Measurements from ENCODE around the gene APC.
A peak's percentile ranks its signal among the peaks of the same experiment; 100 is the strongest.

The APC gene

DNA sequence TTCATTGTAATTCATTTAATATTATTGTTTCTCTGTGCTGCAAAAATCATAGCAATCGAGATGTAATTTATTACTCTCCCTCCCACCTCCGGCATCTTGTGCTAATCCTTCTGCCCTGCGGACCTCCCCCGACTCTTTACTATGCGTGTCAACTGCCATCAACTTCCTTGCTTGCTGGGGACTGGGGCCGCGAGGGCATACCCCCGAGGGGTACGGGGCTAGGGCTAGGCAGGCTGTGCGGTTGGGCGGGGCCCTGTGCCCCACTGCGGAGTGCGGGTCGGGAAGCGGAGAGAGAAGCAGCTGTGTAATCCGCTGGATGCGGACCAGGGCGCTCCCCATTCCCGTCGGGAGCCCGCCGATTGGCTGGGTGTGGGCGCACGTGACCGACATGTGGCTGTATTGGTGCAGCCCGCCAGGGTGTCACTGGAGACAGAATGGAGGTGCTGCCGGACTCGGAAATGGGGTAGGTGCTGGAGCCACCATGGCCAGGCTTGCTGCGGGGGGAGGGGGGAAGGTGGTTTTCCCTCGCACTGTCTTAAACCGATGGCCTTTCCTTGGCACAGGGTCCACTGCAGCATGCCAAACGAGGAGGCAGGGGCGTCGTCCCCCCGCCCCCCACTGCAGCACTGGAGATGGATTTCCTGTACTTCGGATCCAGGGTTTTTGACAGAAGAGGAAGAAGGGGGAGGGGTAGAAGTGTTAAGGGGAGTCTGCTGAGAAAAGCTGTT lies at the start of gene APC:
TSS of gene APC (plus strand) at position 423 of the 728 bp plus-strand sequence. CDS start 17,006 bp downstream, outside the sequence.
- Mint-ChIP-seq H3K27ac (peak within 1 kb of the TSS; percentile 88), H3K4me3 (peak within 1 kb of the TSS; percentile 91), H3K9me3 (no peaks in the 10 kb centered on the region), H3K4me1 (ENCODE audit: low read depth) (peaks cover 24% of the 10 kb centered on the region), H3K27me3 (no peaks in the 10 kb centered on the region), H3K36me3 (ENCODE audit: low read depth) (peaks cover 14% of the 10 kb centered on the region)
- peak; percentile 87 for DNase-seq

DNA sequence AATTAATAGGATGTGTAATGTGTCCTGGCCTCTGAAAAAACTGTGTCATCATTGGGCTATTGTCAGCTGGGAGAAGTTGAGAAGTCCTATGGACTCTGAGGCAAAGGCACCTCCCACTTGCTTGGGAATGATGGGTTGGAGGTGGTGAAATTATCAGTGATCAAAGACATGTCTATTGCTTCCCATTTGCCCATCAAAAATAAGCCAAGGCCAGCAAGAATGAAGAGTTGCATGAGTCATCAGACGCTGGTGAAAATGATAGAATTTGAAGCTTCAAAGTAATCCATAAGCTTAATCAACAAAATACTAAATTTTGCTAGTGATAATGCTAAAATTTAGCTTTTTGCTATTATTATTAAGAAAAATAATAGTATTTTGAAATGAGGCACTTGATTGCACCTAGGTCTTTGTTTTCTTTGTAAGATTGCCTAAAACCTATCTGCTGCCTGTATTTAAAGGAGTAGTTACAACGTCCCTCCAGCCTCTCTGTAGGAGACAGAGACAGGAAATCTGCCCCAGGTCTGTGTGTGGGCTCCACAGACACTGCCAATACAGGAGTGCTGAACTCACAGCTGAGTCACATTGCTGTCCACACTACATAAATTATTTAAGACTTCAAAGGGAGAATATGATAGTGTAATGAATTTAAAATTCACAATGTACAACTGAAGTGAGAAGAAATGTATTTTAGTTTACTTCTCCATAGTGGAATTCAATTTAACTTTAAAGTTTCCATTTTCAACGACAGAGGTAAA lies 48.4 kb upstream of the APC start:
- no peaks in the 10 kb centered on the region for H3K36me3 Mint-ChIP-seq (ENCODE audit: low read depth)
- peaks cover 37% of the 10 kb centered on the region for H3K27me3 Mint-ChIP-seq
- no peaks in the 10 kb centered on the region for H3K9me3 Mint-ChIP-seq
- no peak for DNase-seq
- H3K4me3 Mint-ChIP-seq, result no peak overlapping the region
- no peaks in the 10 kb centered on the region for H3K4me1 Mint-ChIP-seq (ENCODE audit: low read depth)
- H3K27ac Mint-ChIP-seq, result no peak overlapping the region

DNA sequence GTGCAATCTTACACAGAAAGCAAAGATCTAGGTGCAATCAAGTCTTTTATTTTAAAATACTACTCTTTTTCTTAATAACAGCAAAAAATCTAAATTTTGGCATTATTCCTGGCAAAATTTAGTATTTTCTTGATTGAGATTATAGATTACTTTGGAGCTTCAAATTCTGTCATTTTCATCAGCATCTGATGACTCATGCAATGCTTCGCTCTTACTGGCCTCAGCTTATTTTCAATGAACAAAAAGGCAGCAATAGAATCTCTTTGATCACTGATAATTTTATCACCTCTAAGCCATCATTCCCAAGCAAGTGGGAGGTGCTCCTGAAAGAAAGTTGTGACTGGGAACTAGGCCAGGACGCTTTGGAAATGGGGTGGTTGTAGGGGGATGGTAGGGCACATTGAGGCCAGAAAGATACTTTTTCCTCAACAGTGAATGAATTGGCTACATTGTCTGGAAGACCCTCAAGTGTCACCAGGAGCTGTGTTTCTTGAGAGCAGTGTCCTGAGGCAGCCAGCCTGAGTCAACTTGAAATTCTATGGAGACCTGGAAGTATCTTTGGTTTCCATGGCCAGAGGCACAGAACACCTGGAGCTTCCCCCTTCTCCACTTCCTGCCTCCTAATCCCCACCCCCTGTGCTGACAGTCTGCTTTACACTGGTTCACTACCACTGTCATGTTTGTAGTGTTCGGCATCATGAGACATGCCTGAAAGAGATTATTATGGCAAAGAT lies 46.9 kb upstream of the APC start:
- peaks cover 40% of the 10 kb centered on the region for H3K27me3 Mint-ChIP-seq
- no peak overlapping the region for H3K27ac Mint-ChIP-seq
- H3K36me3 Mint-ChIP-seq (ENCODE audit: low read depth), result no peaks in the 10 kb centered on the region
- H3K4me3 Mint-ChIP-seq, result no peak overlapping the region
- no peak for DNase-seq
- H3K4me1 Mint-ChIP-seq (ENCODE audit: low read depth), result no peaks in the 10 kb centered on the region
- H3K9me3 Mint-ChIP-seq, result no peaks in the 10 kb centered on the region

DNA sequence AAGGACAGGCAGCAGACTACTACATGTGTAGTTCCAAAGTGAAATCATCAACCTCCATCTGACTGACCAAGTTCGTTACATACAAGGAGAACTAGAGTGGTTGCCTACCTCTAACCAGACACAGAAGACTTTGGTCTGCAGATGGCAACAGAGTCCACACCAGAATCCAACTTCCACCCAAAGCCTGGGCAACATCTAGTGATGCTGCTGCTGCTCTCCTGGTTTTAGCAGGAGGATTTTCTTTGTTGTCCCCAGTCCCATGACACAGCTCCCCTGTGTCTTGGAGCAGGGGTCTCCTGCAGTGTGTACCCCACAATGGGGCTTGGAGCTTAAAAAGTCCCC lies 46.4 kb upstream of the APC start:
- no peak for DNase-seq
- Mint-ChIP-seq H3K36me3 (ENCODE audit: low read depth) (no peaks in the 10 kb centered on the region), H3K4me3 (no peak overlapping the region), H3K27me3 (peaks cover 45% of the 10 kb centered on the region), H3K27ac (no peak overlapping the region), H3K9me3 (no peaks in the 10 kb centered on the region), H3K4me1 (ENCODE audit: low read depth) (no peaks in the 10 kb centered on the region)

GRCh38 chr5:112691758-112692157 lies 45.9 kb upstream of the APC start:
- Mint-ChIP-seq H3K4me3 (no peak overlapping the region), H3K36me3 (ENCODE audit: low read depth) (no peaks in the 10 kb centered on the region), H3K9me3 (no peaks in the 10 kb centered on the region), H3K27me3 (peaks cover 47% of the 10 kb centered on the region), H3K27ac (no peak overlapping the region), H3K4me1 (ENCODE audit: low read depth) (no peaks in the 10 kb centered on the region)
- no peak for DNase-seq

DNA sequence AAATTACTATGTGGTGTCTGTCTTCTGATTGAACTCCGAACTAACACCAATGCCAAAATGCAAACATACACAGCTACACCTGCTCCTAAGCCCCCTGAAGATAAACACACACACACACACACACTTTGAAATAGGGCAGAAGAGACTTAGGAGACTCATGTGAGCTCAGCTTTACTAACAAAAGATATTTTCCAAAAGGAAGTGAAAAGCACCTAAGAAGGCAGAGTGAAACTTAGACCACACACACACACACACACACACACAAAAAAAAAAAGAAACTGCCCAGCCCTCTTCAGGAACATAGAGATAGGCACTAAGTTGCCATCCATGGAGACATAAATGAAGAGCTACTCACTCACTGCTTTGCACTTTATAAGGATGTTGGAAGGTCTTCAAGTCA lies 45.2 kb upstream of the APC start:
- DNase-seq, result no peak
- Mint-ChIP-seq H3K27ac (no peak overlapping the region), H3K9me3 (no peaks in the 10 kb centered on the region)

GRCh38 chr5:112693301-112693700 lies 44.4 kb upstream of the APC start:
- peaks cover 45% of the 10 kb centered on the region for H3K27me3 Mint-ChIP-seq
- H3K36me3 Mint-ChIP-seq (ENCODE audit: low read depth), result no peaks in the 10 kb centered on the region
- H3K27ac Mint-ChIP-seq, result no peak overlapping the region
- H3K9me3 Mint-ChIP-seq, result no peaks in the 10 kb centered on the region
- H3K4me1 Mint-ChIP-seq (ENCODE audit: low read depth), result no peaks in the 10 kb centered on the region
- no peak for DNase-seq
- H3K4me3 Mint-ChIP-seq, result no peak overlapping the region

More for the DNA sequence above, 45.2 kb upstream of the APC start:
- no peak overlapping the region for H3K4me3 Mint-ChIP-seq
- peaks cover 46% of the 10 kb centered on the region for H3K27me3 Mint-ChIP-seq
- H3K36me3 Mint-ChIP-seq (ENCODE audit: low read depth), result no peaks in the 10 kb centered on the region
- no peaks in the 10 kb centered on the region for H3K4me1 Mint-ChIP-seq (ENCODE audit: low read depth)

DNA sequence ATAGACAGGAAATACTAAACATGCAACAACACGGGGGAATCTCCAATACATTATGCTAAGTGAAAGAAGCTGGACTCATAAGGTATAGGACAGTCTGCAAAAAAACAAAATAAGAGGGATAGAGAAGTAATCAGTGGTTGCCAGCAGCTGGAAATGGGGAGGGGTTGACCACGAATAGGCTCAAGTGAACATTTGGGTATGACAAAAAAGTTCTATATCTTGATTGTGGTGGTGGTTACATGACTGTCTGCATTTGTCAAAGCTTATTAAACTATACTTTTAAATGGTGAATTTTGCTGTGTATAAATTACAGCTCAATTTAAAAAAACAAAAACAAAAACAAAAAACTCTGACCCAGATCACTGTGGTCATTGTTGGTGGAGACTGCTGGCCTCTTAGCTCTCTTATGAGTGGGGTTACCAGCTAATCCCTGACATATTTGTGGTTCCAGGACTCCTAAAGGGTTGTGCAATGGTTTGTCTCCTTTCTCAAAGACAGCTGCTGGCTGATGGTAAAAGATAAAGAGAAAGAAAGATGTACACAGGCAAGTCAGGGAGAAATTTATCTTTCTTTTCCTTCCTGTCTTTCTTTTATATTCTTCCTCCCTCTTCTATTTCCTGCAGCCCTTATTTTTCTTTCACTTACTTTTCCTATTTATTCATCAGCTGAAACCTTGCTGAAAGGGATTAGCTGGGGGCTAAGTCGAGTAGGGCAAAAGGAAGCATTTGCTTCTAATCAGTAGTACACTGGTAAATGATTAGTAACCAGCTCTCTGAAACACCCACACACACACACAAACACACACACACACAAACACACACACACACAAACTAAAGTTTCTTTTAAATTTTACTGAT lies 42.6 kb upstream of the APC start:
- H3K36me3 Mint-ChIP-seq (ENCODE audit: low read depth), result no peaks in the 10 kb centered on the region

DNA sequence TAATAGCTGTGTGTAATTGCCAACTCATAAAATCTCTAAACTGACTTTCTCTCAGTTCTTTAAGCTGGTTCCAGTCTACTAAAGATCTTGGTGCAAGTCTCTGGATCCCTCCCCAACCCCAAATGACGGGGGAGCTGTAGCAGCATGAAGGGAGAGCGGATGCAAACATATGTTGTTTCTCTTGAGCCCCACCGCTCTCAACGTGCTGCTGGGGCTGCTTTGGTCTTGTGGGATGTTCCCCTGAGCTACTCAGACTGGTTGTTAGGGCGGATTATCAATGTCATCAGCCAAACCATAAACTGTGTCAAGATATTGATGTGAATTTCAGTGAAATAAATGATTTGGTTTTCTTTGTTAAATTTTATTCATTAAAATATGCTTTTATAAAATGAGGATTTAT lies 40.9 kb upstream of the APC start:
- no peaks in the 10 kb centered on the region for H3K36me3 Mint-ChIP-seq (ENCODE audit: low read depth)
- H3K4me3 Mint-ChIP-seq, result no peak overlapping the region
- H3K9me3 Mint-ChIP-seq, result no peaks in the 10 kb centered on the region
- H3K27ac Mint-ChIP-seq, result no peak overlapping the region
- H3K4me1 Mint-ChIP-seq (ENCODE audit: low read depth), result no peaks in the 10 kb centered on the region
- peaks cover 31% of the 10 kb centered on the region for H3K27me3 Mint-ChIP-seq
- DNase-seq, result no peak

More for the DNA sequence above, 42.6 kb upstream of the APC start:
- no peak overlapping the region for H3K27ac Mint-ChIP-seq
- H3K4me1 Mint-ChIP-seq (ENCODE audit: low read depth), result no peaks in the 10 kb centered on the region
- no peak overlapping the region for H3K4me3 Mint-ChIP-seq
- DNase-seq, result no peak
- no peaks in the 10 kb centered on the region for H3K9me3 Mint-ChIP-seq
- H3K27me3 Mint-ChIP-seq, result peaks cover 45% of the 10 kb centered on the region

- Mint-ChIP-seq H3K27ac (no peak overlapping the region), H3K36me3 (ENCODE audit: low read depth) (no peaks in the 10 kb centered on the region), H3K9me3 (no peaks in the 10 kb centered on the region), H3K4me1 (ENCODE audit: low read depth) (no peaks in the 10 kb centered on the region), H3K4me3 (no peak overlapping the region), H3K27me3 (peaks cover 27% of the 10 kb centered on the region)
- DNase-seq, result no peak
Observed at GRCh38 chr5:112697322-112697721, 40.4 kb upstream of the APC start.

DNA sequence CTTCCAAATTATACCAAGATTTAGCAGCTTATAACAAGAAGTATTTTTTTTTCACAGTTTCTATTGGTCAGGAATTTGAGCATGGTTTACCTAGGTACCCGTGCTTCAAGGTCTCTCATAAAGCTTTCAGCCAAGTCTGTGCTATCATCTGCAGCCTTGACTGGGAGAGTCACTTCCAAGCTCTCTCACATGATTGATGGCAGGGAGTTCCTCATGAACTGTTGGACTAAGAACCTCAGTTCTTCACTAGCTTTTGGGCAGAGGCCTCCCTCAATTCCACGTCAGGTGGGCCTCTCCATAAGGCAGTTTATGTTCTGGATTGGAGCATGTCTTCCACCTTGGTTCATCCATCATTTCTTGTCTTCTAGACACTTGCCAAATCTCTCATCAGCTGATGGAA lies 39.9 kb upstream of the APC start:
- no peaks in the 10 kb centered on the region for H3K9me3 Mint-ChIP-seq
- no peaks in the 10 kb centered on the region for H3K36me3 Mint-ChIP-seq (ENCODE audit: low read depth)
- H3K4me3 Mint-ChIP-seq, result no peak overlapping the region
- no peak overlapping the region for H3K27ac Mint-ChIP-seq
- DNase-seq, result no peak
- peaks cover 23% of the 10 kb centered on the region for H3K27me3 Mint-ChIP-seq
- no peaks in the 10 kb centered on the region for H3K4me1 Mint-ChIP-seq (ENCODE audit: low read depth)

DNA sequence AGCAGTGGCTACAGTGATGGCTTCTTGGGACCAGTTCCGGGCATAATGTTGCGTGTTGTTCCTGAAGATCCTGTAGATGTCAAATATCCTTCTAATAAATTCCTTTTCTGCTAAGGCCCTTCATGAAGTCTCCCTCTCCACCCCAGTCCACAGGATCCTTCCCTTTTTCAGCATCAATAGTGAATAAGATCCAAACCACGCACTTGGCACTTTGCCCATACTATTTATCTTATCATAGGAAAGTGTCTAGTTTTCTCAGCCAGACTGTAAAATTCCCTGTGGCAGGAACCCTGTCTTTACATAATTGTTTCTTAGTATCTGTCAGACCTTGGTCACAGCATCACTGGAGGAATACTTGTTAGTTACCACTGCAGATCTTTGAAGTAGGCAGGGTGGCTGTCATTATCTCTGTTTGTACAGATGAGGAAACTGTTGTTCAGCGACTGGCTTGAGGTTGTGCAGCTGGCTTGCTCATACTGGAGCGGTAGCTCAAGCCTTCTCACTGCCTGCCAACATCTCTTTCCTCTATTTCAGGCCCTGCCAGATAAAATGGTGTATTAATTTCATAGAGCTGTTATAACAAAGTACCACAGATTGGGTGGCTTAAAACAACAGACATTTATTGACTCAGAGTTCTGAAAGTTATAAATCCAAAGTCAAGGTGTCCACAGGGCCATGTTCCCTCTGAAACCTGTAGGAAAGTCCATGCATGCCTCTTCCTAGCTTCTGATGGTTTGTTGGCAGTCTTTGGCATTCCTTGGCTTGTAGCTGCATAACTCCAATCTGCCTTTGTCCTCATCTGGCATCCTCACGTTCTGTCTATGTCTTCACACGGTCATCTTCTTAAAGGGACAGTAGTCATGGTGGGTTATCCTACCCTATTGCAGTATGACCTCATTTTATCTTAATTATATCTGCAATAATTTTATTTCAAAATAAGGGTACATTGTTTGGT lies 33.5 kb upstream of the APC start:
- DNase-seq, result no peak
- Mint-ChIP-seq H3K27ac (no peak overlapping the region), H3K27me3 (peaks cover 5% of the 10 kb centered on the region), H3K4me3 (no peak overlapping the region), H3K9me3 (no peaks in the 10 kb centered on the region), H3K36me3 (ENCODE audit: low read depth) (peaks cover 10% of the 10 kb centered on the region), H3K4me1 (ENCODE audit: low read depth) (peaks cover 22% of the 10 kb centered on the region)

DNA sequence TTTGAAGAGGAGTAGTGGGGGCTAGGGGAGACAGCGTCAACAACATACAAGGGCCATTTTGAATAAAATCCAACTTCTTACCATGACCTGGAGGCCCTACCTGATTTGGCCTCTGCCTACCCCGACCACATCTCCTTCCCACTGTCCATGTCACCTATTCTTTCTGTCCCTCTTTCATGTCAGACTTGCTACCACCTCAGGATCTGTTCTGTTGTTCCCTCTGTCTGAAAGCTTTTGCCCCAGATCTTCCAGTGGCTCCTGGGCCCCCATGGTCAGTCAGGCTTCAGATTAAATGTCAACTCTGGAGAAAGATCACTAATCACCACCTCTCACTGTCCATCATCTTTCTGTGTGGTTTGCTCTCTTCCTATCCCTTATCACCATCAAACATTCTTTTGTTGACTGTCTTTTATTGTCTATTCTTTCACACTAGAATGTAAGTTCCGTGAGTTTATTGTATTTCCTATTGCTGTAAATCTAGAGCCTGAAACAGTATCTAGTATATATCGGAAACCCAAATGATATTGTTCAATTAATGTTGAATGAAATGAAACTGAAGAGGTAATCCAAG lies 31.2 kb upstream of the APC start:
- DNase-seq, result no peak
- H3K27me3 Mint-ChIP-seq, result no peaks in the 10 kb centered on the region
- peaks cover 10% of the 10 kb centered on the region for H3K36me3 Mint-ChIP-seq (ENCODE audit: low read depth)
- H3K9me3 Mint-ChIP-seq, result no peaks in the 10 kb centered on the region
- H3K27ac Mint-ChIP-seq, result peak overlapping the region; percentile 91
- H3K4me1 Mint-ChIP-seq (ENCODE audit: low read depth), result peaks cover 46% of the 10 kb centered on the region
- peak overlapping the region; percentile 91 for H3K4me3 Mint-ChIP-seq
